ENCODE data around the gene GIT1. TPM values are rescaled to one million over a fixed set of nuclear protein-coding genes. Genes with fewer than 3 reads are reported as not detected.

Gene GIT1
- total RNA-seq, 2 donors from 2014 or later = 32.8 to 54.9 TPM

DNA sequence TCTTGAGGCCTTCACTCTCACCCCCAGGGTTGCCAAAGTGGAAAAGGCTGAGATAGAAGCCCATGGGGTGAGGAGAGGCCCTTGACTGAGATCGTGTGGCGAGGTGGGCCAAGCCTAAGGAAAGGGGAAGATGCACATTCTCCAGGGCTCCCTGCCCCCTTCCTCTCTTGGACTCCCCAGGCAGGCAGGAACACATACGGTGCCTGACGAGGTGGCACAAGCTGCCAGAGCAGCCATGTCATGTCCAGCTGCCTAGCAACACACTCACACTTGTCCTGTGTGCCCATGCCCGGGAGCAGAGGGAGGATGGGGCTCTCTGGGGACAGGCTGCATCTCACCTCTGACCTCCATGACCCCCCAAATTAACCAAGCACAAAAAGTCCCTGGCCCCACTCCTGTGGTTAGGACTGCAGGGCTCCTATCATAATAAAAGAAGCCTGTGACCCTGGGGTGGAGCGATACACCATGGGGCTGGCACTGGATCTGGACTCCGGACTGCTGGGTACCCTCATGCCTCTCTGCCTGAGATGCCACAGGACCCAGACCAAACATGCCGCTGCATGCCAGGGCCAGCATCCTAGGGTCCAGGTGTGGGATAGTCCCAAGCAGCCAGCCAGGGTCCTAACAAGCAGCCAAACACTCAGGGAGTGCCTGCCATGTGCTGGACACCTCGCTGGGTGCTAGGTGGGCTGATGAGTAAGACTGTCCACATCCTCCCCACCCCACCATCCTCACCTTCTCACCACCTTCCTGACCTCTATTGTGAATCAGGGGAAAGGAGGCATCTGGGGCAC is 2.6 kb downstream of the GIT1 start:
- Histone ChIP-seq H3K27me3 (no peaks in the 10 kb centered on the region), H3K4me1 (peaks cover 40% of the 10 kb centered on the region), H3K36me3 (no peaks in the 10 kb centered on the region), H3K27ac (no peak overlapping the region), H3K4me3 (no peak overlapping the region), H3K9me3 (no peaks in the 10 kb centered on the region), H3K9ac (ENCODE audit: low read depth in 2 of 2, low read length in 2 of 2) (peak overlapping the region in 1 of 2 donors; percentile 27)
- TF ChIP-seq, protein P1, sequence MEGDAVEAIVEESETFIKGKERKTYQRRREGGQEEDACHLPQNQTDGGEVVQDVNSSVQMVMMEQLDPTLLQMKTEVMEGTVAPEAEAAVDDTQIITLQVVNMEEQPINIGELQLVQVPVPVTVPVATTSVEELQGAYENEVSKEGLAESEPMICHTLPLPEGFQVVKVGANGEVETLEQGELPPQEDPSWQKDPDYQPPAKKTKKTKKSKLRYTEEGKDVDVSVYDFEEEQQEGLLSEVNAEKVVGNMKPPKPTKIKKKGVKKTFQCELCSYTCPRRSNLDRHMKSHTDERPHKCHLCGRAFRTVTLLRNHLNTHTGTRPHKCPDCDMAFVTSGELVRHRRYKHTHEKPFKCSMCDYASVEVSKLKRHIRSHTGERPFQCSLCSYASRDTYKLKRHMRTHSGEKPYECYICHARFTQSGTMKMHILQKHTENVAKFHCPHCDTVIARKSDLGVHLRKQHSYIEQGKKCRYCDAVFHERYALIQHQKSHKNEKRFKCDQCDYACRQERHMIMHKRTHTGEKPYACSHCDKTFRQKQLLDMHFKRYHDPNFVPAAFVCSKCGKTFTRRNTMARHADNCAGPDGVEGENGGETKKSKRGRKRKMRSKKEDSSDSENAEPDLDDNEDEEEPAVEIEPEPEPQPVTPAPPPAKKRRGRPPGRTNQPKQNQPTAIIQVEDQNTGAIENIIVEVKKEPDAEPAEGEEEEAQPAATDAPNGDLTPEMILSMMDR (IDR thresholded peaks at IDR 0.05) = no peak
- intact Hi-C loops (cut with DNase I) = no loop called here
- no peak for DNase-seq

GRCh38 chr17:29585080-29585751 is 4.2 kb downstream of the GIT1 start:
- no peaks in the 10 kb centered on the region for H3K36me3 ChIP-seq
- intact Hi-C loops (cut with DNase I) = no loop called here
- H3K27me3 ChIP-seq = no peaks in the 10 kb centered on the region
- peaks cover 26% of the 10 kb centered on the region for H3K4me1 ChIP-seq
- TF ChIP-seq, protein P1 (IDR thresholded peaks at IDR 0.05) = no peak
- peak overlapping the region; percentile 3 to 54 for H3K9ac ChIP-seq (ENCODE audit: low read depth in 2 of 2, low read length in 2 of 2)
- no peak overlapping the region for H3K4me3 ChIP-seq
- no peaks in the 10 kb centered on the region for H3K9me3 ChIP-seq
- no peak overlapping the region for H3K27ac ChIP-seq
- DNase-seq = no peak

DNA sequence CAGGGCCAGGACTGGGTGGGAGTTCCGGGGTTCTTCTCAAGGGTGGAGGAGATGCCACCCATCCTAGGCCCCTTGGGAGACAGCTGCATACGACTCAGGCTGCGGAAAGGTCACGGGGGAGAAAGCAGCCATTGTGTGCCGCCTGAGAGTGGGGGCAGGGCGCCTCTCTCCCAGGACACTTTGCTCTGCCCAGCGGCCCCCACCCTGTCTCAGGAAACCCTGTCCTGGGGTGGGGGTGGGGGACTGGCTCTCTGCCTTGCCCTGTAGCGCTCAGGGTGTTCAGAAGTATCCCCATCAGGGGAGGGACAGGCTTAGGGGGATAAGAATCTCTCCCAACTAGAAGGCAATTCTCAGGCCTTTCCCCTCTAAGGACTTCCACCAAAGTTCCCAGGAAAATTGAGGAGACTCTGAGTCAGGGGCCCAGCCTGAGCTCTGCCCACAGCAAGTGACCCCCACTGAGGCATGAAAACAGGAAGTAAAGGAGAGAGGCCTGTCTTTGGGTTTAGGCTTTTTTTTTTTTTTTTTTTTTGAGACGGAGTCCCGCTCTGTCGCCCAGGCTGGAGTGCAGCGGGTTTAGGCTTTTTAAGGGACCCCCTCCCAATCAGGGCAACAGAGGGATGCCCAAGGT is 4.9 kb downstream of the GIT1 start:
- intact Hi-C loops (cut with DNase I) = loop anchor here (5.0 kb wide), 2 partner anchors 33 to 193 kb away; no protein-coding TSS in a partner anchor
- H3K4me3 ChIP-seq = no peak overlapping the region

GRCh38 chr17:29583324-29584248 is 5.9 kb downstream of the GIT1 start:
- DNase-seq = no peak
- H3K9ac ChIP-seq (ENCODE audit: low read depth in 2 of 2, low read length in 2 of 2) = peak overlapping the region; percentile 8 to 19
- H3K9me3 ChIP-seq = no peaks in the 10 kb centered on the region
- TF ChIP-seq, protein P1 (IDR thresholded peaks at IDR 0.05) = no peak
- H3K27me3 ChIP-seq = no peaks in the 10 kb centered on the region
- intact Hi-C loops (cut with DNase I) = loop anchor here (5.0 kb wide), 2 partner anchors 34 to 194 kb away; no protein-coding TSS in a partner anchor
- H3K27ac ChIP-seq = no peak overlapping the region
- H3K4me1 ChIP-seq = peaks cover 21% of the 10 kb centered on the region
- H3K36me3 ChIP-seq = no peaks in the 10 kb centered on the region
- H3K4me3 ChIP-seq = no peak overlapping the region

More for the DNA sequence above, 4.9 kb downstream of the GIT1 start:
- H3K27me3 ChIP-seq = no peaks in the 10 kb centered on the region
- H3K36me3 ChIP-seq = no peaks in the 10 kb centered on the region
- DNase-seq = no peak
- no peaks in the 10 kb centered on the region for H3K9me3 ChIP-seq
- TF ChIP-seq, protein P1 (IDR thresholded peaks at IDR 0.05) = no peak
- H3K27ac ChIP-seq = no peak overlapping the region
- H3K9ac ChIP-seq (ENCODE audit: low read depth in 2 of 2, low read length in 2 of 2) = peak overlapping the region in 1 of 2 donors; percentile 41
- H3K4me1 ChIP-seq = peaks cover 21% of the 10 kb centered on the region

Measured in colonic mucosa (tissue), 4 donors.